HepG2 (cell line): ENCODE results near the gene DDRGK1. TPM values are rescaled to one million over a fixed set of nuclear protein-coding genes. Genes with fewer than 3 reads are reported as not detected.

Experiments
- AGO1 ChIP-seq: fragments of 200-400 bp; formaldehyde crosslinking; IDR thresholded peaks from 2 replicates; pipeline ENCODE4 v1.6.1; 2017; ENCODE audit warnings: mild to moderate bottlenecking, low read depth, low read length, moderate library complexity; ENCODE audit not compliant: poor library complexity, severe bottlenecking
- ARHGAP35 ChIP-seq: sonication (generic); formaldehyde crosslinking; IDR thresholded peaks from 2 replicates; pipeline ENCODE4 v1.9.0; 2022; ENCODE audit warnings: mild to moderate bottlenecking, inconsistent platforms, moderate library complexity, missing genetic modification reagents, borderline replicate concordance
- CENPBD1 ChIP-seq: sonication (generic); formaldehyde crosslinking; IDR thresholded peaks from 2 replicates; pipeline ENCODE4 v1.8.0; 2022; ENCODE audit warnings: missing genetic modification reagents, low read depth, mild to moderate bottlenecking, borderline replicate concordance
- FOXO1 ChIP-seq: sonication (generic); formaldehyde crosslinking; IDR thresholded peaks from 2 replicates; pipeline ENCODE4 v1.4.0; 2020; ENCODE audit warnings: missing genetic modification reagents
- GATAD2A ChIP-seq: IDR thresholded peaks from 2 replicates; pipeline ENCODE4 v1.6.1; 2016
- GPN1 ChIP-seq: sonication (generic); formaldehyde crosslinking; IDR thresholded peaks from 2 replicates; pipeline ENCODE4 v1.5.1; 2020; ENCODE audit warnings: missing genetic modification reagents, borderline replicate concordance
- GZF1 ChIP-seq: sonication (generic); formaldehyde crosslinking; IDR thresholded peaks from 2 replicates; pipeline ENCODE4 v1.5.1; 2020; ENCODE audit warnings: mild to moderate bottlenecking, missing genetic modification reagents
- ISX ChIP-seq: sonication (generic); formaldehyde crosslinking; conservative IDR thresholded peaks from 2 replicates; pipeline ENCODE4 v1.5.0; 2020; ENCODE audit warnings: missing genetic modification reagents
- JARID2 ChIP-seq: sonication (generic); formaldehyde crosslinking; IDR thresholded peaks from 2 replicates; pipeline ENCODE4 v1.8.1; 2023; ENCODE audit warnings: missing genetic modification reagents, inconsistent platforms; ENCODE audit not compliant: insufficient replicate concordance
- MYC ChIP-seq: sonication (generic); formaldehyde crosslinking; IDR thresholded peaks from 2 replicates; pipeline ENCODE4 v1.9.0; 2021; ENCODE audit warnings: missing genetic modification reagents, borderline replicate concordance
- NCOR1 ChIP-seq: fragments of 200-600 bp; sonication (generic); IDR thresholded peaks from 2 replicates; pipeline ENCODE4 v1.7.0; 2017; ENCODE audit warnings: antibody characterized with exemption, low read length, borderline replicate concordance
- PAF1 ChIP-seq: IDR thresholded peaks from 2 replicates; pipeline ENCODE4 v1.6.1; 2016; ENCODE audit warnings: missing genetic modification reagents, missing compliant biosample characterization
- PPARG ChIP-seq: conservative IDR thresholded peaks from 2 replicates; pipeline ENCODE4 v1.6.1; 2016; ENCODE audit warnings: missing biosample characterization, missing genetic modification reagents
- RAD21 ChIP-seq: fragments of 450-650 bp; formaldehyde crosslinking; IDR thresholded peaks from 2 replicates; pipeline ENCODE4 v1.5.0; 2020; ENCODE audit warnings: mild to moderate bottlenecking
- RAD51 ChIP-seq: fragments of 450-650 bp; IDR thresholded peaks from 2 replicates; pipeline ENCODE4 v1.6.1; 2016; ENCODE audit warnings: borderline replicate concordance
- SKI ChIP-seq: fragments of 450-650 bp; IDR thresholded peaks from one replicate; pipeline ENCODE4 v1.6.1; 2018; ENCODE audit warnings: mild to moderate bottlenecking; ENCODE audit not compliant: partially characterized antibody
- ZFP62 ChIP-seq: sonication (generic); formaldehyde crosslinking; IDR thresholded peaks from 2 replicates; pipeline ENCODE4 v1.4.0; 2020; ENCODE audit warnings: missing genetic modification reagents
- ZNF136 ChIP-seq: sonication (generic); formaldehyde crosslinking; IDR thresholded peaks from 2 replicates; pipeline ENCODE4 v1.8.1; 2022; ENCODE audit warnings: low read depth, mild to moderate bottlenecking, moderate library complexity, missing genetic modification reagents
- ZNF224 ChIP-seq: sonication (generic); formaldehyde crosslinking; IDR thresholded peaks from 2 replicates; pipeline ENCODE4 v1.5.0; 2020; ENCODE audit warnings: mild to moderate bottlenecking, missing genetic modification reagents
- ZNF275 ChIP-seq: sonication (generic); formaldehyde crosslinking; IDR thresholded peaks from 2 replicates; pipeline ENCODE4 v1.8.0; 2022; ENCODE audit warnings: missing genetic modification reagents, mild to moderate bottlenecking, inconsistent platforms, borderline replicate concordance
- ZNF296 ChIP-seq: sonication (generic); formaldehyde crosslinking; conservative IDR thresholded peaks from 2 replicates; pipeline ENCODE4 v1.5.0; 2020; ENCODE audit warnings: mild to moderate bottlenecking, missing genetic modification reagents
- ZNF549 ChIP-seq: sonication (generic); formaldehyde crosslinking; IDR thresholded peaks from 2 replicates; pipeline ENCODE4 v1.5.0; 2020; ENCODE audit warnings: missing genetic modification reagents
- ZNF850 ChIP-seq: sonication (generic); formaldehyde crosslinking; conservative IDR thresholded peaks from 2 replicates; pipeline ENCODE4 v1.9.0; 2021; ENCODE audit warnings: mild to moderate bottlenecking, missing genetic modification reagents
- polyA plus RNA-seq, 8 experiments: library from polyadenylated mRNA; depleted of rRNA in 3 of 8; stranded (reverse) in 7 of 8; unstranded in 1 of 8; fragments of >200 nt; fragmentation: Illumina TruSeq in 4 of 8; extraction: Trizol in 4 of 8; gene quantifications; 2 replicates each; pipeline versions ENCODE4 v1.2.1 to v1.2.3, GENCODE V29; 2011 to 2016; ENCODE audit warnings: low read depth in 4 of 8, missing spikeins in 1 of 8, mixed read lengths in 1 of 8; ENCODE audit not compliant: insufficient read depth in 1 of 8
- total RNA-seq, 5 experiments: library from RNA; depleted of rRNA; stranded (reverse); fragments of >200 nt; fragmentation: Illumina TruSeq; extraction: Trizol; gene quantifications; 2 replicates each; pipeline ENCODE4 v1.2.3, GENCODE V29; 2016; ENCODE audit warnings: low read depth in 1 of 5
- TF ChIP-seq, protein P1 (sequence below): sonication (generic); formaldehyde crosslinking; IDR thresholded peaks from 2 replicates; pipeline ENCODE4 v1.4.0; 2020; ENCODE audit warnings: missing genetic modification reagents
- TF ChIP-seq, protein P2 (sequence below): sonication (generic); formaldehyde crosslinking; IDR thresholded peaks from 2 replicates; pipeline ENCODE4 v1.4.0; 2020; ENCODE audit warnings: missing genetic modification reagents
- TF ChIP-seq, protein P3 (sequence below): sonication (generic); formaldehyde crosslinking; IDR thresholded peaks from 2 replicates; pipeline ENCODE4 v1.4.0; 2020; ENCODE audit warnings: mild to moderate bottlenecking, missing genetic modification reagents

DDRGK1 gene
- total and polyA plus RNA-seq, 2 of the 13 experiments (the other 11 are each of a cell fraction or from before 2014, with no cell fraction given), result 96.7 to 149 TPM

DNA sequence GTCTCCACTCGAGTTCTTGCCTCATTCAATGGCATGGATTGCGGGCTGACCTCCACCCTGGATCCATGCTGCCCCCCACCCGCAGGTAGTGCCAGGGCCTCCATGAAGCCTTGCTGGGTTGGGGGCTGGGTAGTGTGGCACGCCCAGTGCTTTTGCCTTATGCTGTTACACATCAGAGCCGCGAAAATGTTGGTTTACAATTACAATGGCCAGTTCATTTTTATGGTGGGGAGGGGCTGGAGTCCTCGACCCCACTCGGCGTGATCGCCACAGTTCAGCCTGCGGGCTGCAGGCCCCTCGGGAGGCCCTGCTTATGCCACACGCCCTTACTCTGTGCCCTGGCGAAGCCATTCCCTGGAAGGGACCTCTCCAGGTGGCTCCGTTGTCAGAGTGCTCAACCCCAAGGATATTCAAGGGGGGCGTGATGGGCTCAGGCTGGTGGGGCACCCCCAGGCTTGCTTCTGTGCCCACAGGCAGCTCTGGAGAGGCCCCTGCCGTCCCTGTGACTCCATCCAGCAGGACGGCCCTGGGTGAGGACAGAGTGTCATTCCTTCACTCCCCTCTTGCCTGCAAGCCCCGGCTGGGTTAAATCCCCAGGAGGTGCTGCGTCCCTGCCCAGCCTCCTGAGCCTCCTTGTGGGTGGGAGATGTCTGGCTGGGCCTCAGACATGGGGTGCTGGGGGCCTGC, 19.7 kb upstream of the DDRGK1 start (continued):
- TF ChIP-seq, protein P1, sequence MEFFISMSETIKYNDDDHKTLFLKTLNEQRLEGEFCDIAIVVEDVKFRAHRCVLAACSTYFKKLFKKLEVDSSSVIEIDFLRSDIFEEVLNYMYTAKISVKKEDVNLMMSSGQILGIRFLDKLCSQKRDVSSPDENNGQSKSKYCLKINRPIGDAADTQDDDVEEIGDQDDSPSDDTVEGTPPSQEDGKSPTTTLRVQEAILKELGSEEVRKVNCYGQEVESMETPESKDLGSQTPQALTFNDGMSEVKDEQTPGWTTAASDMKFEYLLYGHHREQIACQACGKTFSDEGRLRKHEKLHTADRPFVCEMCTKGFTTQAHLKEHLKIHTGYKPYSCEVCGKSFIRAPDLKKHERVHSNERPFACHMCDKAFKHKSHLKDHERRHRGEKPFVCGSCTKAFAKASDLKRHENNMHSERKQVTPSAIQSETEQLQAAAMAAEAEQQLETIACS (CRISPR knock-in tag), result no peak
- TF ChIP-seq ZNF296 (CRISPR knock-in tag) (no peak), JARID2 (CRISPR knock-in tag) (peak; percentile 43), SKI (no peak), MYC (CRISPR knock-in tag) (no peak), ZNF850 (CRISPR knock-in tag) (no peak), ARHGAP35 (0 out of 2 replicates have a peak, but pooled peaks have one; percentile 47), FOXO1 (CRISPR knock-in tag) (no peak), GATAD2A (CRISPR knock-in tag) (peak; percentile 12; the same call in 1 of the 2 replicates), NCOR1 (0 out of 2 replicates have a peak, but pooled peaks have one; percentile 27), ISX (no peak), ZNF224 (CRISPR knock-in tag) (0 out of 2 replicates have a peak, but pooled peaks have one; percentile 33), PAF1 (peak; percentile 69), CENPBD1 (no peak), GPN1 (CRISPR knock-in tag) (no peak), ZFP62 (no peak), AGO1 (peak; percentile 28), ZNF275 (CRISPR knock-in tag) (no peak), ZNF549 (CRISPR knock-in tag) (no peak), ZNF136 (no peak), PPARG (CRISPR knock-in tag) (0 out of 2 replicates have a peak, but pooled peaks have one; percentile 9), GZF1 (CRISPR knock-in tag) (no peak), RAD21 (CRISPR knock-in tag) (no peak), RAD51 (no peak)
- TF ChIP-seq, protein P2, sequence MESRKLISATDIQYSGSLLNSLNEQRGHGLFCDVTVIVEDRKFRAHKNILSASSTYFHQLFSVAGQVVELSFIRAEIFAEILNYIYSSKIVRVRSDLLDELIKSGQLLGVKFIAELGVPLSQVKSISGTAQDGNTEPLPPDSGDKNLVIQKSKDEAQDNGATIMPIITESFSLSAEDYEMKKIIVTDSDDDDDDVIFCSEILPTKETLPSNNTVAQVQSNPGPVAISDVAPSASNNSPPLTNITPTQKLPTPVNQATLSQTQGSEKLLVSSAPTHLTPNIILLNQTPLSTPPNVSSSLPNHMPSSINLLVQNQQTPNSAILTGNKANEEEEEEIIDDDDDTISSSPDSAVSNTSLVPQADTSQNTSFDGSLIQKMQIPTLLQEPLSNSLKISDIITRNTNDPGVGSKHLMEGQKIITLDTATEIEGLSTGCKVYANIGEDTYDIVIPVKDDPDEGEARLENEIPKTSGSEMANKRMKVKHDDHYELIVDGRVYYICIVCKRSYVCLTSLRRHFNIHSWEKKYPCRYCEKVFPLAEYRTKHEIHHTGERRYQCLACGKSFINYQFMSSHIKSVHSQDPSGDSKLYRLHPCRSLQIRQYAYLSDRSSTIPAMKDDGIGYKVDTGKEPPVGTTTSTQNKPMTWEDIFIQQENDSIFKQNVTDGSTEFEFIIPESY (CRISPR knock-in tag), result peak; percentile 76
- TF ChIP-seq, protein P3, sequence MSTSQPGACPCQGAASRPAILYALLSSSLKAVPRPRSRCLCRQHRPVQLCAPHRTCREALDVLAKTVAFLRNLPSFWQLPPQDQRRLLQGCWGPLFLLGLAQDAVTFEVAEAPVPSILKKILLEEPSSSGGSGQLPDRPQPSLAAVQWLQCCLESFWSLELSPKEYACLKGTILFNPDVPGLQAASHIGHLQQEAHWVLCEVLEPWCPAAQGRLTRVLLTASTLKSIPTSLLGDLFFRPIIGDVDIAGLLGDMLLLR, result no peak
